SU-DHL-6 (cell line): ENCODE results near the gene AGAP6.
A peak's percentile ranks its signal among the peaks of the same experiment; 100 is the strongest.
"Not testable (repeated sequence)": the region's sequence is repeated elsewhere in the genome, so short reads cannot be mapped to it uniquely, and the experiment has no call there.

Experiments
- H2AFZ ChIP-seq: fragments of 200-600 bp; sonication (generic); 2 replicates; pipeline ENCODE4 v1.6.1; 2014; ENCODE audit warnings: low read depth, mild to moderate bottlenecking, moderate library complexity, mixed read lengths, antibody characterized with exemption, low read length; ENCODE audit not compliant: severe bottlenecking
- H3F3A ChIP-seq: fragments of 200-600 bp; shearing (Covaris generic); 2 replicates; pipeline ENCODE4 v1.6.0; 2016; ENCODE audit warnings: antibody characterized with exemption, mild to moderate bottlenecking; ENCODE audit not compliant: insufficient read depth
- H3K27ac ChIP-seq: fragments of 200-600 bp; sonication (generic); 2 replicates; pipeline ENCODE4 v1.5.1; 2016; ENCODE audit warnings: low read depth, mild to moderate bottlenecking, low read length, moderate library complexity, mixed read lengths
- H3K27me3 ChIP-seq: fragments of 200-600 bp; sonication (generic), shearing (Covaris generic); 2 replicates; pipeline ENCODE4 v1.6.0; 2014; ENCODE audit warnings: mild to moderate bottlenecking, low read length
- H3K36me3 ChIP-seq: fragments of 200-600 bp; sonication (generic); 2 replicates; pipeline ENCODE4 v1.6.1; 2014; ENCODE audit warnings: mild to moderate bottlenecking, low read length, mixed read lengths
- H3K4me2 ChIP-seq: fragments of 300-600, 200-600 bp; shearing (Covaris generic), sonication (generic); 2 replicates; pipeline ENCODE4 v1.6.0; 2014; ENCODE audit warnings: low read length, low read depth, mild to moderate bottlenecking; ENCODE audit not compliant: poor library complexity, severe bottlenecking
- H3K4me3 ChIP-seq: fragments of 200-600 bp; sonication (generic); 2 replicates; pipeline ENCODE4 v1.5.1; 2014; ENCODE audit warnings: antibody characterized with exemption, low read length, mild to moderate bottlenecking, mixed read lengths; ENCODE audit not compliant: insufficient read depth, poor library complexity, severe bottlenecking
- H3K79me2 ChIP-seq: fragments of 200-600 bp; sonication (generic); 2 replicates; pipeline ENCODE4 v1.6.1; 2014; ENCODE audit warnings: mild to moderate bottlenecking, low read length, moderate library complexity; ENCODE audit not compliant: insufficient read depth
- H3K9ac ChIP-seq: fragments of 200-600 bp; sonication (generic); 2 replicates; pipeline ENCODE4 v1.7.0; 2014; ENCODE audit warnings: mild to moderate bottlenecking, low read length
- H3K9me2 ChIP-seq: fragments of 200-600 bp; sonication (generic); replicated peaks from 2 replicates; pipeline ENCODE4 v1.6.1; 2014; ENCODE audit warnings: low read length; ENCODE audit not compliant: insufficient read depth
- H3K9me3 ChIP-seq: fragments of 200-600 bp; sonication (generic); 2 replicates; pipeline ENCODE4 v1.6.1; 2014; ENCODE audit warnings: low read length, mixed read lengths; ENCODE audit not compliant: insufficient read depth
- H4K20me1 ChIP-seq: fragments of 200-600 bp; sonication (generic); 2 replicates; pipeline ENCODE4 v1.6.1; 2014; ENCODE audit warnings: low read depth, mild to moderate bottlenecking, antibody characterized with exemption, low read length, moderate library complexity, mixed read lengths

AGAP6 gene

GRCh38 chr10:49988376-49988775, at the start of gene AGAP6:
Gene AGAP6, plus strand, starts transcription at chr10:49988406. Its CDS starts 310 bp downstream, at chr10:49988716.
- not testable (repeated sequence) for H3K36me3 ChIP-seq, H3K27me3 ChIP-seq, H3F3A ChIP-seq, H3K9me2 ChIP-seq, H4K20me1 ChIP-seq, H3K9me3 ChIP-seq, H3K4me3 ChIP-seq, H2AFZ ChIP-seq, H3K27ac ChIP-seq, H3K9ac ChIP-seq, H3K79me2 ChIP-seq, H3K4me2 ChIP-seq

- H3K36me3 ChIP-seq, H3K27me3 ChIP-seq, H3K9me2 ChIP-seq, H3F3A ChIP-seq, H3K9me3 ChIP-seq, H4K20me1 ChIP-seq: not testable (repeated sequence)
- peaks cover 56% of the 10 kb centered on the region for H3K79me2 ChIP-seq
- H3K4me3 ChIP-seq, result peak within 1 kb of the TSS; percentile 78
- peak within 1 kb of the TSS; percentile 76 for H2AFZ ChIP-seq
- peak within 1 kb of the TSS; percentile 76 for H3K4me2 ChIP-seq
- H3K27ac ChIP-seq, result peak within 1 kb of the TSS; percentile 26; the same call in 1 of the 2 replicates
- peak within 1 kb of the TSS; percentile 86 for H3K9ac ChIP-seq
These were observed 46.5 kb upstream of the AGAP6 start, which contains the start of the genes PARG and TIMM23B for GRCh38 chr10:49941447-49942338. Gene PARG, minus strand, starts transcription at chr10:49942027. Its CDS starts 302 bp downstream, at chr10:49941725. Gene TIMM23B, plus strand, starts transcription at chr10:49942053. Its CDS starts 142 bp downstream, at chr10:49942195.

- Histone ChIP-seq H3K79me2 (peaks cover 56% of the 10 kb centered on the region), H2AFZ (peak overlapping the region; percentile 76)
These were observed 45.9 kb upstream of the AGAP6 start for GRCh38 chr10:49942339-49942705.

GRCh38 chr10:49943607-49944006, 44.6 kb upstream of the AGAP6 start:
- not testable (repeated sequence) for H3K27ac ChIP-seq, H3K27me3 ChIP-seq, H4K20me1 ChIP-seq, H3F3A ChIP-seq, H3K36me3 ChIP-seq, H3K9me2 ChIP-seq, H3K9me3 ChIP-seq, H3K9ac ChIP-seq, H2AFZ ChIP-seq, H3K4me3 ChIP-seq
- peaks cover 48% of the 10 kb centered on the region for H3K79me2 ChIP-seq
- H3K4me2 ChIP-seq, result peak overlapping the region; percentile 13

More at GRCh38 chr10:49942339-49942705, 45.9 kb upstream of the AGAP6 start:
- H3K27me3 ChIP-seq, H3K27ac ChIP-seq, H3F3A ChIP-seq, H3K9me2 ChIP-seq, H3K36me3 ChIP-seq, H4K20me1 ChIP-seq, H3K9me3 ChIP-seq: not testable (repeated sequence)
- Histone ChIP-seq H3K9ac (peak overlapping the region; percentile 86), H3K4me2 (peak overlapping the region; percentile 76), H3K4me3 (peak overlapping the region; percentile 78)

- H4K20me1 ChIP-seq, H2AFZ ChIP-seq, H3K9me3 ChIP-seq, H3K27ac ChIP-seq, H3K9ac ChIP-seq, H3K27me3 ChIP-seq, H3F3A ChIP-seq, H3K4me3 ChIP-seq, H3K4me2 ChIP-seq, H3K9me2 ChIP-seq, H3K36me3 ChIP-seq: not testable (repeated sequence)
- H3K79me2 ChIP-seq, result peaks cover 24% of the 10 kb centered on the region
These were observed 40.1 kb upstream of the AGAP6 start for GRCh38 chr10:49948142-49948541.

GRCh38 chr10:49948737-49949136, 39.5 kb upstream of the AGAP6 start:
- not testable (repeated sequence) for H4K20me1 ChIP-seq

GRCh38 chr10:49952006-49952405, 36.2 kb upstream of the AGAP6 start:
- H3K4me2 ChIP-seq, H4K20me1 ChIP-seq, H3K36me3 ChIP-seq, H3K27ac ChIP-seq, H2AFZ ChIP-seq, H3K9me2 ChIP-seq, H3K27me3 ChIP-seq, H3K4me3 ChIP-seq, H3K9ac ChIP-seq, H3K79me2 ChIP-seq, H3K9me3 ChIP-seq, H3F3A ChIP-seq: not testable (repeated sequence)

More at GRCh38 chr10:49948737-49949136, 39.5 kb upstream of the AGAP6 start:
- H3K27ac ChIP-seq, H3K9me3 ChIP-seq, H3F3A ChIP-seq, H3K9me2 ChIP-seq, H3K4me3 ChIP-seq, H3K9ac ChIP-seq, H3K36me3 ChIP-seq, H3K4me2 ChIP-seq, H2AFZ ChIP-seq, H3K27me3 ChIP-seq: not testable (repeated sequence)
- H3K79me2 ChIP-seq, result peaks cover 18% of the 10 kb centered on the region

GRCh38 chr10:49953122-49953521, 35.1 kb upstream of the AGAP6 start:
- not testable (repeated sequence) for H4K20me1 ChIP-seq, H3K9me2 ChIP-seq, H3K27ac ChIP-seq, H3K9ac ChIP-seq, H3K4me2 ChIP-seq, H3K27me3 ChIP-seq, H3F3A ChIP-seq, H3K79me2 ChIP-seq, H3K36me3 ChIP-seq, H3K9me3 ChIP-seq, H3K4me3 ChIP-seq, H2AFZ ChIP-seq
